ENCODE results near the gene APP. TPM values are rescaled to one million over a fixed set of nuclear protein-coding genes. Genes with fewer than 3 reads are reported as not detected.
A peak's percentile ranks its signal among the peaks of the same experiment; 100 is the strongest.

APP gene
- total RNA-seq, 1 experiment from 2014 or later = 560 TPM

- DNase-seq (ENCODE audit: low spot score) = no peak
- CTCF ChIA-PET = interaction anchor here (1.1 kb wide), 2 partner anchors 9 to 31 kb away, joined by 3 read pairs; no protein-coding TSS in a partner anchor
- TF ChIP-seq MXD4 (CRISPR knock-in tag; IDR thresholded peaks at IDR 0.05; ENCODE audit: borderline replicate concordance) (no peak), AFF4 (CRISPR knock-in tag; IDR thresholded peaks at IDR 0.05; ENCODE audit: borderline replicate concordance) (no peak), FOXJ3 (CRISPR knock-in tag; IDR thresholded peaks at IDR 0.05; ENCODE audit: borderline replicate concordance) (no peak), RELA (CRISPR knock-in tag; IDR thresholded peaks at IDR 0.05; ENCODE audit: borderline replicate concordance) (no peak), ZNF423 (CRISPR knock-in tag; IDR thresholded peaks at IDR 0.05) (no peak), ARID4B (CRISPR knock-in tag; IDR thresholded peaks at IDR 0.05; ENCODE audit: borderline replicate concordance) (no peak), EMX1 (CRISPR knock-in tag; IDR thresholded peaks at IDR 0.05) (no peak), NR3C1 (CRISPR knock-in tag; conservative IDR thresholded peaks at IDR 0.05; ENCODE audit: low read depth) (no peak), NR1H2 (CRISPR knock-in tag; IDR thresholded peaks at IDR 0.05) (no peak), CREB1 (CRISPR knock-in tag; IDR thresholded peaks at IDR 0.05) (no peak)
- TF ChIP-seq, protein P1, sequence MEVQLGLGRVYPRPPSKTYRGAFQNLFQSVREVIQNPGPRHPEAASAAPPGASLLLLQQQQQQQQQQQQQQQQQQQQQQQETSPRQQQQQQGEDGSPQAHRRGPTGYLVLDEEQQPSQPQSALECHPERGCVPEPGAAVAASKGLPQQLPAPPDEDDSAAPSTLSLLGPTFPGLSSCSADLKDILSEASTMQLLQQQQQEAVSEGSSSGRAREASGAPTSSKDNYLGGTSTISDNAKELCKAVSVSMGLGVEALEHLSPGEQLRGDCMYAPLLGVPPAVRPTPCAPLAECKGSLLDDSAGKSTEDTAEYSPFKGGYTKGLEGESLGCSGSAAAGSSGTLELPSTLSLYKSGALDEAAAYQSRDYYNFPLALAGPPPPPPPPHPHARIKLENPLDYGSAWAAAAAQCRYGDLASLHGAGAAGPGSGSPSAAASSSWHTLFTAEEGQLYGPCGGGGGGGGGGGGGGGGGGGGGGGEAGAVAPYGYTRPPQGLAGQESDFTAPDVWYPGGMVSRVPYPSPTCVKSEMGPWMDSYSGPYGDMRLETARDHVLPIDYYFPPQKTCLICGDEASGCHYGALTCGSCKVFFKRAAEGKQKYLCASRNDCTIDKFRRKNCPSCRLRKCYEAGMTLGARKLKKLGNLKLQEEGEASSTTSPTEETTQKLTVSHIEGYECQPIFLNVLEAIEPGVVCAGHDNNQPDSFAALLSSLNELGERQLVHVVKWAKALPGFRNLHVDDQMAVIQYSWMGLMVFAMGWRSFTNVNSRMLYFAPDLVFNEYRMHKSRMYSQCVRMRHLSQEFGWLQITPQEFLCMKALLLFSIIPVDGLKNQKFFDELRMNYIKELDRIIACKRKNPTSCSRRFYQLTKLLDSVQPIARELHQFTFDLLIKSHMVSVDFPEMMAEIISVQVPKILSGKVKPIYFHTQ (CRISPR knock-in tag; IDR thresholded peaks at IDR 0.05) = no peak
These were observed 30.4 kb downstream of the APP start for GRCh38 chr21:26140164-26140579.

GRCh38 chr21:26138615-26139257 is 31.8 kb downstream of the APP start:
- ChIA-PET CTCF (no interaction called here), POLR2A (no interaction called here)
- no peak overlapping the region for H3K4me3 Mint-ChIP-seq
- H3K36me3 Mint-ChIP-seq = peaks cover 18% of the 10 kb centered on the region
- H3K4me1 Mint-ChIP-seq = peaks cover 88% of the 10 kb centered on the region
- ATAC-seq = no peak
- TF ChIP-seq GABPB1 (CRISPR knock-in tag; IDR thresholded peaks at IDR 0.05) (peak; percentile 70; the same call in 1 of the 2 replicates), TEAD4 (CRISPR knock-in tag; IDR thresholded peaks at IDR 0.05) (no peak), HMGA2 (CRISPR knock-in tag; IDR thresholded peaks at IDR 0.05) (no peak)
- no peak for DNase-seq (ENCODE audit: low spot score)
- no peak overlapping the region; the same call in 1 of the 2 replicates for H3K27ac Mint-ChIP-seq
- no peaks in the 10 kb centered on the region for H3K27me3 Mint-ChIP-seq (ENCODE audit: low read depth)
- no peaks in the 10 kb centered on the region for H3K9me3 Mint-ChIP-seq

More at GRCh38 chr21:26140164-26140579, 30.4 kb downstream of the APP start:
- Mint-ChIP-seq H3K27ac (peak overlapping the region; percentile 88), H3K27me3 (ENCODE audit: low read depth) (no peaks in the 10 kb centered on the region), H3K4me3 (no peak overlapping the region), H3K36me3 (peaks cover 27% of the 10 kb centered on the region), H3K4me1 (peaks cover 79% of the 10 kb centered on the region), H3K9me3 (no peaks in the 10 kb centered on the region)
- ATAC-seq = no peak
- POLR2A ChIA-PET = interaction anchor here (0.6 kb wide), 1 partner anchor 12 kb away, joined by 6 read pairs; no protein-coding TSS in a partner anchor
